ENCODE measurements around the gene PEX5L.

Gene PEX5L

GRCh38 chr3:179833294-179833693 is 203.4 kb downstream of the PEX5L start:
- TF ChIP-seq NFIC (IDR thresholded peaks at IDR 0.05) (no peak), EGR1 (IDR thresholded peaks at IDR 0.05) (no peak), REST (IDR thresholded peaks at IDR 0.05; ENCODE audit: low read depth) (no peak), CEBPB (IDR thresholded peaks at IDR 0.05) (no peak), RAD21 (IDR thresholded peaks at IDR 0.05; ENCODE audit: low read depth) (no peak), ZBTB7A (IDR thresholded peaks at IDR 0.05; ENCODE audit: low read depth) (no peak), YY1 (IDR thresholded peaks at IDR 0.05; ENCODE audit: low read depth) (no peak), EP300 (IDR thresholded peaks at IDR 0.05; ENCODE audit: borderline replicate concordance) (no peak), TCF12 (IDR thresholded peaks at IDR 0.05; ENCODE audit: low read depth) (no peak), CREB1 (IDR thresholded peaks at IDR 0.05; ENCODE audit: low read depth) (no peak), FOXM1 (IDR thresholded peaks at IDR 0.05; ENCODE audit: borderline replicate concordance, low read depth) (no peak), TAF1 (IDR thresholded peaks at IDR 0.05; ENCODE audit: low read depth) (no peak), MAX (IDR thresholded peaks at IDR 0.05) (no peak), TEAD4 (IDR thresholded peaks at IDR 0.05) (no peak)
- TF ChIP-seq, protein P1, sequence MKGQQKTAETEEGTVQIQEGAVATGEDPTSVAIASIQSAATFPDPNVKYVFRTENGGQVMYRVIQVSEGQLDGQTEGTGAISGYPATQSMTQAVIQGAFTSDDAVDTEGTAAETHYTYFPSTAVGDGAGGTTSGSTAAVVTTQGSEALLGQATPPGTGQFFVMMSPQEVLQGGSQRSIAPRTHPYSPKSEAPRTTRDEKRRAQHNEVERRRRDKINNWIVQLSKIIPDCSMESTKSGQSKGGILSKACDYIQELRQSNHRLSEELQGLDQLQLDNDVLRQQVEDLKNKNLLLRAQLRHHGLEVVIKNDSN (IDR thresholded peaks at IDR 0.05): no peak

- TF ChIP-seq NFIC (IDR thresholded peaks at IDR 0.05) (no peak), EGR1 (IDR thresholded peaks at IDR 0.05) (no peak), RAD21 (IDR thresholded peaks at IDR 0.05; ENCODE audit: low read depth) (no peak), TAF1 (IDR thresholded peaks at IDR 0.05; ENCODE audit: low read depth) (no peak), TCF12 (IDR thresholded peaks at IDR 0.05; ENCODE audit: low read depth) (no peak), TEAD4 (IDR thresholded peaks at IDR 0.05) (no peak), CEBPB (IDR thresholded peaks at IDR 0.05) (no peak), CREB1 (IDR thresholded peaks at IDR 0.05; ENCODE audit: low read depth) (no peak), EP300 (IDR thresholded peaks at IDR 0.05; ENCODE audit: borderline replicate concordance) (no peak), REST (IDR thresholded peaks at IDR 0.05; ENCODE audit: low read depth) (no peak), MAX (IDR thresholded peaks at IDR 0.05) (no peak), YY1 (IDR thresholded peaks at IDR 0.05; ENCODE audit: low read depth) (no peak), ZBTB7A (IDR thresholded peaks at IDR 0.05; ENCODE audit: low read depth) (no peak), FOXM1 (IDR thresholded peaks at IDR 0.05; ENCODE audit: borderline replicate concordance, low read depth) (no peak)
- TF ChIP-seq, protein P1 (IDR thresholded peaks at IDR 0.05): no peak
These were observed 204.3 kb downstream of the PEX5L start for GRCh38 chr3:179832333-179832854.

DNA sequence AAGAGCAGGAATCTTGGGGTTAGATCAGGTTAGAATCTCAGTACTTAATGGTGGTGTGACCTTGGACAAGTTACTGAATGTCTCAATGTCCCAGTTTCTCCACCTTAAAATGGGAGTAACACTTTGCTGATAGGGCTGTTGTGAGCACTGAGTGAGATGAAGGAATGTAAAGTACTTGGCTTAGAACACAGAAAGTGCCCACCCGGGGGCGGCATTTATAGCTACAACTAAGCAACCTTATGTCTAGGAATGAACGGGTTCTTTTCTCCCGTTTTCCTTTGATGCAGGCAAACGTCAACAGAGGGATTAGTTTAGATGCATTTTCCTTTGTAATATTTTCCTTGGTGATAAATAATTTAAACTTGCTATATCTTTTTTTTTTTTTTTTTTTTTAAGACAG is 207.3 kb downstream of the PEX5L start:
- no peak for TF ChIP-seq EGR1 (IDR thresholded peaks at IDR 0.05)
- no peak for TF ChIP-seq CEBPB (IDR thresholded peaks at IDR 0.05)
- no peak for TF ChIP-seq EP300 (IDR thresholded peaks at IDR 0.05; ENCODE audit: borderline replicate concordance)
- TF ChIP-seq ZBTB7A (IDR thresholded peaks at IDR 0.05; ENCODE audit: low read depth): no peak
- TF ChIP-seq CREB1 (IDR thresholded peaks at IDR 0.05; ENCODE audit: low read depth): no peak
- no peak for TF ChIP-seq TEAD4 (IDR thresholded peaks at IDR 0.05)
- TF ChIP-seq YY1 (IDR thresholded peaks at IDR 0.05; ENCODE audit: low read depth): no peak
- no peak for TF ChIP-seq FOXM1 (IDR thresholded peaks at IDR 0.05; ENCODE audit: borderline replicate concordance, low read depth)
- TF ChIP-seq RAD21 (IDR thresholded peaks at IDR 0.05; ENCODE audit: low read depth): no peak
- TF ChIP-seq TCF12 (IDR thresholded peaks at IDR 0.05; ENCODE audit: low read depth): no peak
- TF ChIP-seq, protein P1 (IDR thresholded peaks at IDR 0.05): no peak
- TF ChIP-seq NFIC (IDR thresholded peaks at IDR 0.05): no peak
- TF ChIP-seq MAX (IDR thresholded peaks at IDR 0.05): no peak
- TF ChIP-seq TAF1 (IDR thresholded peaks at IDR 0.05; ENCODE audit: low read depth): no peak
- TF ChIP-seq REST (IDR thresholded peaks at IDR 0.05; ENCODE audit: low read depth): no peak
